ENCODE measurements around the gene CYSTM1.

Gene CYSTM1

DNA sequence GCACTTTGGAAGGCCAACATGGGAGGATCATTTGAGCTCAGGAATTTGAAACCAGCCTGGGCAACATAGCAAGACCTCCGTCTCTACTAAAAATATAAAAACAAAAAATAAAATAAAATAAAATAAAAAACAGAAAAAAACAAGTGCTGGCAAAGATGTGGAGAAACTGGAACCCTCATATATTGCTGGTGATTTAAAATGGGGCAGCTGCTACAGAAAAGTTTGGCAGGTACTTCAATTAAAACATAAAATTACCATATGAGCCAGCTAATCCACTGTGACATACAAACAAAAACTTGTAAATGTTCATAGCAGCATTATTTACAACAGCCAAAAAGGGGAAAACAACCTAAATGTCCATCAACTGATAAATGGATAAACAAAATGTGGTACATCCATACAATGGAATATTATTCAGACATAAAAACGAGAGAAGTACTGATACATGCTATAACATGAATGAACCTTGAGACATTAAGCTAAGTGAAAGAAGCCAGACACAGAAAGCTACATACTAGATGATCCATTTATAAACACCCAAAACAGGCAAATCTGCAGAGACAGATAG, 85.2 kb downstream of the CYSTM1 start:
- H3K4me3 ChIP-seq (ENCODE audit: control insufficient read depth, low read depth, low read length): no peak overlapping the region
- DNase-seq (ENCODE audit: low read depth): no peak
- TF ChIP-seq CTCF (IDR thresholded peaks at IDR 0.05; ENCODE audit: control insufficient read depth, insufficient read depth, low read depth, low read length, missing control alignments): no peak

GRCh38 chr5:140261403-140262171, 86.6 kb downstream of the CYSTM1 start:
- peak; percentile 64 for DNase-seq (ENCODE audit: low read depth)
- no peak overlapping the region for H3K4me3 ChIP-seq (ENCODE audit: control insufficient read depth, low read depth, low read length)

DNA sequence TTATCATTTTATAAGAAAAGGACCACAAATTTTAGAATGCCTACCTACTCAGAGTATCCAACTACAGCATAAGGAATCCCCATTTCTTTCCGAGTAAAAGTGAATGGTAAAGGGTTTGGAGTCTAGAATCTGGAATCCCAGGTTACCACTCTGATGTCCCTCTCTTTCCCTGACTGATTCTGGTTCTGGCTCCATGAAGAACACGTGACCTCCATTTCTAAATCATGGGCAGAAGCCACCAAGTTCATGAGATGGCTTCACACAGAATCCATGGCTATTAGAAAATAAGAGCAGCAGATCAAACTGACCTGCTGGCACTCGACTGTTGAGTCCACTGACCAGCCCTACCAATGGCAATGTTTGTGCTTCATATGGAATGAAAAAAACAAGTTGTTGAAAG, 87.2 kb downstream of the CYSTM1 start:
- no peak for TF ChIP-seq CTCF (IDR thresholded peaks at IDR 0.05; ENCODE audit: control insufficient read depth, insufficient read depth, low read depth, low read length, missing control alignments)
- no peak for DNase-seq (ENCODE audit: low read depth)
- H3K4me3 ChIP-seq (ENCODE audit: control insufficient read depth, low read depth, low read length): no peak overlapping the region

More at GRCh38 chr5:140261403-140262171, 86.6 kb downstream of the CYSTM1 start:
- no peak for TF ChIP-seq CTCF (IDR thresholded peaks at IDR 0.05; ENCODE audit: control insufficient read depth, insufficient read depth, low read depth, low read length, missing control alignments)

DNA sequence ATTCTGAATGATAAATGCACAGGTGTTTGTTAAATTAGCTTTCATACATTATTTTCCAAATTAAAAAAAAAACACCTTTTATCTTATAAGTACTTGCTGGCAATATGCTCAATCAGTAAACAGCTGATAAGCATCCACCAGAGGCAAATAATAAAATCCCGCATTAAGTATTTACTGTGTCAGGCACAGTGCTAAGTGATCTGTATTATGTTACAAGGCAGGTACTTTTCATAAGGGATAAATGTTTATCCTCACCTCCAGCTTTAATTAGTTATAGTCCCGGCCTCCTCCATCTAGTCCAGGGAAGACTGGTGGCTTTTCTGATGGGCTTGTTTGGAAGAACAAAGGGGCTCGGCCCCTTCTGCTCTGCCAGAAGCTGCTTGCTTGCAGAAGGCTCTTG, 87.9 kb downstream of the CYSTM1 start:
- DNase-seq (ENCODE audit: low read depth): no peak
- no peak for TF ChIP-seq CTCF (IDR thresholded peaks at IDR 0.05; ENCODE audit: control insufficient read depth, insufficient read depth, low read depth, low read length, missing control alignments)
- H3K4me3 ChIP-seq (ENCODE audit: control insufficient read depth, low read depth, low read length): no peak overlapping the region

DNA sequence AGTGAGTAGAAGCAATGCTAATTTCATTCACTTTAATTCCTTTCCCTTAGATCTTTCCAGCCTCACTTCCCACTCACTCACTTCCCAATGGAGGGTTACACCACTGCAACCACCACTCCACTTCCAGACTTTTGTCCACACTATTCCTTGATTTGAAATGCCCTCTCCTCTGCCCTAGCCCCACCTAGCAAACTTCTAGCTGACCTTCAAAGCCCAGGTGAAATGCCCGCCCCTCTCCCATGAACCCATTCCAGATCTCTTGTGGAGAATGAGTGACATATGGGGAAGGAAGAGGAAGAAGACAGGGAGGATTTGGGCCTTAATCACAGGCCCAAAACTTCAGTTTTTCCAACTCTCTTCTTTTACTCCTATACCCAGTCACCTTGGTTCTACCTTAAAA, 90.9 kb downstream of the CYSTM1 start:
- no peak overlapping the region for H3K4me3 ChIP-seq (ENCODE audit: control insufficient read depth, low read depth, low read length)
- DNase-seq (ENCODE audit: low read depth): no peak
- TF ChIP-seq CTCF (IDR thresholded peaks at IDR 0.05; ENCODE audit: control insufficient read depth, insufficient read depth, low read depth, low read length, missing control alignments): no peak

DNA sequence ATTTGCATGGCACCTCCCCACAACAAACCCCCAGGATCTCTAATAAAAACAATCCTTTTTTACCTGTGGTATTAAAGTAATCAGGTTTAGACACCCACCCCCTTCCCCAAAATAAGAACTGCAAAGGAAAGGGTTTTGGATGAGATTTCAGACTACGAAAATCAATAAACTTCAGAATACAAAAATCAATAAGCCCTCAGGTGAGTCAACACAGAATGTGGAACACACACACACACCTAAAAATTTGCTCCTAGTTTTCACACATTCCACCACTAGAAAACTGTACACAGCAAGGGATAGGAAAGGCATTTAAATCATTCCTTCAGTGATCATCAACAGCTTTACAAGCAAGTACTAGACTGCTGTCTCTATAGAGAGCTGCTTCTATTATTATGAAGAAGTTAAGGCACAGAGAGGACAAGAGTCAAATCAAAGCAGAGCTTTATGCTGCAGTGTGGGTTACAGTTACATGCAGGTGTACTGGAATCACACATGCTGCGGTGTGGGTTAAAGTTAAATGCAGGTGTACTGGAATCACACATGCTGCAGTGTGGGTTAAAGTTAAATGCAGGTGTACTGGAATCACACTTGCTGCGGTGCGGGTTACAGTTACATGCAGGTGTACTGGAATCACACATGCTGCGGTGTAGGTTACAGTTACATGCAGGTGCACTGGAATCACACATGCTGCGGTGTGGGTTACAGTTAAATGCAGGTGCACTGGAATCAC, 91.6 kb downstream of the CYSTM1 start:
- no peak for DNase-seq (ENCODE audit: low read depth)
- TF ChIP-seq CTCF (IDR thresholded peaks at IDR 0.05; ENCODE audit: control insufficient read depth, insufficient read depth, low read depth, low read length, missing control alignments): no peak
- no peak overlapping the region for H3K4me3 ChIP-seq (ENCODE audit: control insufficient read depth, low read depth, low read length)
